Smooth muscle cell (in vitro differentiated cells): ENCODE results near the gene NEDD8. TPM values are rescaled to one million over a fixed set of nuclear protein-coding genes. Genes with fewer than 3 reads are reported as not detected.

Source experiments
- DNase-seq: peaks from one replicate; lab custom pipeline; 2025; ENCODE audit not compliant: unreplicated experiment; lab: John Stamatoyannopoulos, UW
- H2AFZ ChIP-seq: fragments of 200-600 bp; sonication (generic); 2 replicates; pipeline ENCODE4 v1.6.0; 2016; ENCODE audit warnings: antibody characterized with exemption, low read depth, mild to moderate bottlenecking
- H3F3A ChIP-seq: fragments of 200-600 bp; sonication (generic); 2 replicates; pipeline ENCODE4 v1.6.0; 2017; ENCODE audit warnings: antibody characterized with exemption, low read depth
- H3K27ac ChIP-seq: fragments of 200-600 bp; sonication (generic); 2 replicates; pipeline ENCODE4 v1.5.1; 2016; ENCODE audit warnings: low read depth, mild to moderate bottlenecking
- H3K27me3 ChIP-seq: fragments of 200-600 bp; sonication (generic); 2 replicates; pipeline ENCODE4 v1.6.1; 2016; ENCODE audit warnings: low read depth, mild to moderate bottlenecking
- H3K36me3 ChIP-seq: fragments of 200-600 bp; sonication (generic); 2 replicates; pipeline ENCODE4 v1.5.1; 2016; ENCODE audit warnings: low read depth
- H3K4me1 ChIP-seq: fragments of 200-600 bp; sonication (generic); 2 replicates; pipeline ENCODE4 v1.5.1; 2016; ENCODE audit warnings: low read depth
- H3K4me2 ChIP-seq: fragments of 200-600 bp; sonication (generic); 2 replicates; pipeline ENCODE4 v1.6.0; 2016; ENCODE audit warnings: mild to moderate bottlenecking
- H3K4me3 ChIP-seq: fragments of 200-600 bp; sonication (generic); 2 replicates; pipeline ENCODE4 v1.5.1; 2016; ENCODE audit warnings: mild to moderate bottlenecking
- H3K79me2 ChIP-seq: fragments of 200-600 bp; sonication (generic); 2 replicates; pipeline ENCODE4 v1.6.0; 2016; ENCODE audit warnings: low read depth, mild to moderate bottlenecking
- H3K9ac ChIP-seq: fragments of 200-600 bp; sonication (generic); 2 replicates; pipeline ENCODE4 v1.6.0; 2016; ENCODE audit warnings: low read depth
- H3K9me3 ChIP-seq: fragments of 200-600 bp; sonication (generic); replicated peaks from 2 replicates; pipeline ENCODE4 v1.5.1; 2016; ENCODE audit warnings: low read depth
- H4K20me1 ChIP-seq: fragments of 200-600 bp; sonication (generic); 2 replicates; pipeline ENCODE4 v1.6.0; 2016; ENCODE audit warnings: low read depth
- WGBS: methylation state at CpG from one replicate; pipeline ENCODE4 v1.1.7; 2016; ENCODE audit warnings: low lambda C conversion rate; 5-methylcytosine and 5-hydroxymethylcytosine counted together
- polyA plus RNA-seq: library from polyadenylated mRNA; unstranded; fragments of >200 nt; fragmentation: Nextera tagmentation; extraction: Ambion mirVana; gene quantifications from 2 replicates; pipeline ENCODE4 v1.2.1, GENCODE V29; 2016
- total RNA-seq: library from RNA; depleted of rRNA; stranded (reverse); fragments of >200 nt; gene quantifications from 2 replicates; pipeline ENCODE4 v1.2.3, GENCODE V29; 2014
- TF ChIP-seq, protein P1 (sequence below): fragments of 200-600 bp; sonication (generic); IDR thresholded peaks from 2 replicates; pipeline ENCODE4 v1.5.1; 2017; ENCODE audit warnings: borderline replicate concordance, mild to moderate bottlenecking, antibody characterized with exemption; ENCODE audit not compliant: insufficient read depth, poor library complexity, severe bottlenecking

Gene NEDD8
- total and polyA plus RNA-seq, 2 experiments from 2014 or later = 211 to 375 TPM

GRCh38 chr14:24194873-24195185, 37.3 kb downstream of the NEDD8 start:
- no peaks in the 10 kb centered on the region for H3K9me3 ChIP-seq
- peak overlapping the region; percentile 99 for H3K9ac ChIP-seq
- WGBS = 68% methylated on average over 8 of the region's 8 CpGs
- H3K27ac ChIP-seq = peak overlapping the region; percentile 95
- H3F3A ChIP-seq = peaks cover 2% of the 10 kb centered on the region
- peaks cover 10% of the 10 kb centered on the region for H3K4me1 ChIP-seq
- TF ChIP-seq, protein P1, sequence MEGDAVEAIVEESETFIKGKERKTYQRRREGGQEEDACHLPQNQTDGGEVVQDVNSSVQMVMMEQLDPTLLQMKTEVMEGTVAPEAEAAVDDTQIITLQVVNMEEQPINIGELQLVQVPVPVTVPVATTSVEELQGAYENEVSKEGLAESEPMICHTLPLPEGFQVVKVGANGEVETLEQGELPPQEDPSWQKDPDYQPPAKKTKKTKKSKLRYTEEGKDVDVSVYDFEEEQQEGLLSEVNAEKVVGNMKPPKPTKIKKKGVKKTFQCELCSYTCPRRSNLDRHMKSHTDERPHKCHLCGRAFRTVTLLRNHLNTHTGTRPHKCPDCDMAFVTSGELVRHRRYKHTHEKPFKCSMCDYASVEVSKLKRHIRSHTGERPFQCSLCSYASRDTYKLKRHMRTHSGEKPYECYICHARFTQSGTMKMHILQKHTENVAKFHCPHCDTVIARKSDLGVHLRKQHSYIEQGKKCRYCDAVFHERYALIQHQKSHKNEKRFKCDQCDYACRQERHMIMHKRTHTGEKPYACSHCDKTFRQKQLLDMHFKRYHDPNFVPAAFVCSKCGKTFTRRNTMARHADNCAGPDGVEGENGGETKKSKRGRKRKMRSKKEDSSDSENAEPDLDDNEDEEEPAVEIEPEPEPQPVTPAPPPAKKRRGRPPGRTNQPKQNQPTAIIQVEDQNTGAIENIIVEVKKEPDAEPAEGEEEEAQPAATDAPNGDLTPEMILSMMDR = no peak
- H4K20me1 ChIP-seq = no peaks in the 10 kb centered on the region
- peak overlapping the region; percentile 86 for H3K4me3 ChIP-seq
- H2AFZ ChIP-seq = no peak overlapping the region
- peaks cover 38% of the 10 kb centered on the region for H3K79me2 ChIP-seq
- no peaks in the 10 kb centered on the region for H3K36me3 ChIP-seq
- no peaks in the 10 kb centered on the region for H3K27me3 ChIP-seq
- no peak for DNase-seq
- H3K4me2 ChIP-seq = peak overlapping the region; percentile 87

DNA sequence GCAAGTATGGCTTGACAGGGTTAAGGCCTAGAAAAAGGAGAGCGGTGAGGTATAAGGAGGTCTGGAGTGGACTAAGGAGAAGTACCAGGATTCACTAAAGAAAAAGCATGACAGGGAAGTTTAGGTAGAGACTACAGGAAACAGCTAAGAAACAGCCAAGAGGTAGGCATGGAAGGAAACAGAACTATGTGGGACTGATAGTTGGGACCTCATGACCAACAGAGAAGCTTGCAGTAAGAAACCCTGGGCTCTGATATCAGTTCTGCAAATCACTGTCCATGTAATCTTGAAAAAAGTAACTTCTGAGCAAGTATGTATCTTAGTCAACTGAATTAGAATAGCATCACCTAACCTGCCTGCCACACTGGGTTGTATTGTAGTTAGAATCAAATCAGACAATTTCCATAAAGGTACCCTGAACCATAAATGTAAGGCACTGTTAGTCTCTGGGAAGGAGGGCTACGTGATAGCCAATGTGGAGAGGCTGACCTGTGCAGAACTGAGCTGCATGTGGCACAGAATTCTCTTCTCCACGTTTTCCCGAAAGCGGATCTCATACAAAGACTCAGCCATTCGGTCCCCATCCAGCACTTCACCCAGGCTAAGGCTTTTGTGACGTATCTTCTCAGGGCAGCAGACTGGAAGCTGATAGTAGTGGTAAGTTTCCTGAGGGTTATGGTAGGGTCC, 37.8 kb downstream of the NEDD8 start:
- no peaks in the 10 kb centered on the region for H3K27me3 ChIP-seq
- no peak overlapping the region for H2AFZ ChIP-seq
- peaks cover 5% of the 10 kb centered on the region for H3F3A ChIP-seq
- TF ChIP-seq, protein P1 = no peak
- H3K27ac ChIP-seq = peak overlapping the region; percentile 95
- 93% methylated on average over 7 of the region's 7 CpGs for WGBS
- peak overlapping the region; percentile 86 for H3K4me3 ChIP-seq
- no peak for DNase-seq
- peak overlapping the region; percentile 87 for H3K4me2 ChIP-seq
- peak overlapping the region; percentile 99 for H3K9ac ChIP-seq
- peaks cover 10% of the 10 kb centered on the region for H3K4me1 ChIP-seq
- no peaks in the 10 kb centered on the region for H4K20me1 ChIP-seq
- H3K9me3 ChIP-seq = no peaks in the 10 kb centered on the region
- no peaks in the 10 kb centered on the region for H3K36me3 ChIP-seq
- peaks cover 38% of the 10 kb centered on the region for H3K79me2 ChIP-seq

GRCh38 chr14:24192933-24193332, 39.2 kb downstream of the NEDD8 start:
- H3K4me1 ChIP-seq = peaks cover 15% of the 10 kb centered on the region
- H3K4me3 ChIP-seq = no peak overlapping the region
- DNase-seq = no peak
- H3K9ac ChIP-seq = no peak overlapping the region
- H3F3A ChIP-seq = peaks cover 10% of the 10 kb centered on the region
- no peak overlapping the region for H2AFZ ChIP-seq
- no peaks in the 10 kb centered on the region for H3K27me3 ChIP-seq
- H3K4me2 ChIP-seq = no peak overlapping the region
- H3K9me3 ChIP-seq = no peaks in the 10 kb centered on the region
- H3K79me2 ChIP-seq = peaks cover 38% of the 10 kb centered on the region
- no peak overlapping the region for H3K27ac ChIP-seq
- 99% methylated on average over 15 of the region's 15 CpGs for WGBS
- no peaks in the 10 kb centered on the region for H4K20me1 ChIP-seq
- TF ChIP-seq, protein P1 = no peak
- no peaks in the 10 kb centered on the region for H3K36me3 ChIP-seq

GRCh38 chr14:24190416-24190815, 41.8 kb downstream of the NEDD8 start:
- no peaks in the 10 kb centered on the region for H3K36me3 ChIP-seq
- no peaks in the 10 kb centered on the region for H3K9me3 ChIP-seq
- H3K27ac ChIP-seq = no peak overlapping the region
- no peaks in the 10 kb centered on the region for H3K27me3 ChIP-seq
- DNase-seq = no peak
- no peak overlapping the region for H3K9ac ChIP-seq
- H4K20me1 ChIP-seq = no peaks in the 10 kb centered on the region
- no peak overlapping the region for H3K4me3 ChIP-seq
- peaks cover 30% of the 10 kb centered on the region for H3K79me2 ChIP-seq
- TF ChIP-seq, protein P1 = no peak
- peaks cover 10% of the 10 kb centered on the region for H3F3A ChIP-seq
- peaks cover 11% of the 10 kb centered on the region for H3K4me1 ChIP-seq
- 97% methylated on average over 10 of the region's 10 CpGs for WGBS
- no peak overlapping the region for H2AFZ ChIP-seq
- H3K4me2 ChIP-seq = no peak overlapping the region
